Small intestine (tissue), 7 donors: ENCODE results near the gene BMPER. TPM values are rescaled to one million over a fixed set of nuclear protein-coding genes. Genes with fewer than 3 reads are reported as not detected.

Experiments
- DNase-seq, 2 donors: peaks; one replicate each; pipeline versions ENCODE4 v3.0.0 to v3.0.0-alpha.2; 2013
- FAIRE-seq: peaks from 2 replicates; lab custom pipeline; 2012; peaks lifted over from hg19 to GRCh38; lab: Jason Lieb, UNC
- H3K27ac ChIP-seq, 3 donors: one replicate each; pipeline ENCODE4 v1.5.1; 2013; ENCODE audit warnings: low read length in 2 of 3, mild to moderate bottlenecking in 2 of 3, control low read depth in 1 of 3, inconsistent platforms in 1 of 3, low read depth in 1 of 3, moderate library complexity in 1 of 3
- H3K27me3 ChIP-seq, 3 donors: one replicate each; pipeline ENCODE4 v1.6.1; 2013; ENCODE audit warnings: low read length in 3 of 3, inconsistent platforms in 1 of 3; ENCODE audit not compliant: control insufficient read depth in 3 of 3, insufficient read depth in 3 of 3
- H3K36me3 ChIP-seq, 3 donors: one replicate each; pipeline ENCODE4 v1.6.1; 2013; ENCODE audit warnings: low read length in 3 of 3, inconsistent platforms in 1 of 3, low read depth in 1 of 3, mild to moderate bottlenecking in 1 of 3, moderate library complexity in 1 of 3; ENCODE audit not compliant: control insufficient read depth in 3 of 3, insufficient read depth in 2 of 3
- H3K4me1 ChIP-seq, 3 donors: one replicate each; pipeline ENCODE4 v1.6.1; 2013; ENCODE audit warnings: low read length in 2 of 3, inconsistent platforms in 1 of 3, low read depth in 1 of 3, mild to moderate bottlenecking in 1 of 3, moderate library complexity in 1 of 3; ENCODE audit not compliant: control insufficient read depth in 3 of 3, insufficient read depth in 2 of 3
- H3K4me3 ChIP-seq, 3 donors: one replicate each; pipeline ENCODE4 v1.5.1; 2013; ENCODE audit warnings: low read length in 3 of 3, control low read depth in 1 of 3, inconsistent platforms in 1 of 3, low read depth in 1 of 3, mild to moderate bottlenecking in 1 of 3, moderate library complexity in 1 of 3
- H3K9me3 ChIP-seq, 2 donors: one replicate each; pipeline ENCODE4 v1.6.1; 2013; ENCODE audit warnings: low read depth in 1 of 2, low read length in 1 of 2; ENCODE audit not compliant: control insufficient read depth in 2 of 2, insufficient read depth in 1 of 2
- WGBS, 3 donors: extraction: QIAGEN DNeasy Blood & Tissue Kit; methylation state at CpG; one replicate each; pipeline ENCODE4 v1.1.7; 2013; 5-methylcytosine and 5-hydroxymethylcytosine counted together
- polyA plus RNA-seq, 4 donors: library from polyadenylated mRNA; stranded (reverse) in 3 of 4; unstranded in 1 of 4; fragments of 200-250 nt in 3 of 4; fragments of 120-200 nt in 1 of 4; gene quantifications; one replicate each; pipeline versions ENCODE4 v1.2.1 to v1.2.3, GENCODE V29; 2013
- donor health status: healthy with polysubstance abuse.
- donor health status: control.
- donor health status: control.
- donor health status: Bipolar disorder and iron deficiency.
- donor health status: healthy.

Gene BMPER
- polyA plus RNA-seq, 4 donors, result 1.1 to 1.9 (median 1.2) TPM; not detected in 1

DNA sequence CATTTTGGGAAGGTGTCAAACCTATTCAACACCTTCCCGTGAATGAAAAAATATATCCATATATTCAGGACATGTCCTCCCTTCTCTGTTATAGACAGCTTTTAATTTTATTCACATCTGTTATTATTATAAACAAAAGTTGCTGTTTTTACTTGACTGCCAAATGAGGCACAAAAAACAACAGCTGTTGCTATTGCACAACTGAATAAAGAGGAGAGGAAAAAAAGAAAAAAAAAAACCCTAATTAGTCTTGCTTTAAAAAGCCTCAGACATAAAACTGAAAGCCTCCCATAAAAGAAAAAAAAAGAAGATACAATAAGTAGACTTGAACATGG, 153.4 kb downstream of the BMPER start:
- H3K27ac ChIP-seq, result no peak overlapping the region
- no peak for FAIRE-seq
- DNase-seq, result no peak
- WGBS, 3 donors, result 50 to 89% (median 85%) methylated on average over 1 of the region's 1 CpG
- no peaks in the 10 kb centered on the region for H3K4me1 ChIP-seq
- H3K36me3 ChIP-seq, result no peaks in the 10 kb centered on the region
- H3K4me3 ChIP-seq, result no peak overlapping the region
- no peaks in the 10 kb centered on the region for H3K9me3 ChIP-seq
- no peaks in the 10 kb centered on the region for H3K27me3 ChIP-seq

DNA sequence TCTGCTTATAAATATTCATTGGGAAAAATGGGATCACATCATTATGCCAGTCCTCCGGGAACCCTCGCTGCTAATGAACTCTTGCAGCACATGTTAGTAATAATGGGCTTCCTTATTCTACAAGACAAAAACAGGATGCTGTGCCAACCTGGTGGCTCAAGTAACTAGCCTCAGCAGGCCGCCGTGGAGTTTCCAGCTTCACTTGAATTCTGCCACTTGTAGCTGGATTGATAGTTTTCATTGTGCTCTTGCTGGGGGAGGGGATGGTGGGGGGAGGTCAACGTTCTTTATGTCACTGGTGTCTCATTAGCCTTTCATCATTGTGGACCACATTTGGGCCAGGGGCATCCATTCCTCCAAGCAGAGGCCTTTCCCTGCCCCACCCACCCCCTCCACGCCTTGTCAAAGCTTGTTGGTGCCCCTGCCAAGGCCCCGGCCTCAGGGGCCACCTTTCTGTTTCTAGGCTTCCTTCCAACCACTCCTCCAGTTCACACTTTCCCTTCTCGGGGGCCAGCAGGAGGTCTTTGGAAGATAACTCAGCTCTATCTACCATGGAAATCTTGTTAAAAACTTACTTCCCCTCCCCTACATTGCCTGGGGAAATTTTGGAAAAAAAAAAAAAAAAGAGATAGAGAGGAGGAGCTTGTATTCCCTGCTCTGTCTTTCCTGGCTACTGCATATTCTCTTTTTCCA, 153.9 kb downstream of the BMPER start:
- Histone ChIP-seq H3K36me3 (no peaks in the 10 kb centered on the region), H3K27me3 (no peaks in the 10 kb centered on the region), H3K4me1 (no peaks in the 10 kb centered on the region), H3K27ac (no peak overlapping the region), H3K9me3 (no peaks in the 10 kb centered on the region), H3K4me3 (no peak overlapping the region)
- DNase-seq (no peak), FAIRE-seq (no peak)
- 47 to 71% (median 70%) methylated on average over 8 of the region's 8 CpGs for WGBS, 3 donors

DNA sequence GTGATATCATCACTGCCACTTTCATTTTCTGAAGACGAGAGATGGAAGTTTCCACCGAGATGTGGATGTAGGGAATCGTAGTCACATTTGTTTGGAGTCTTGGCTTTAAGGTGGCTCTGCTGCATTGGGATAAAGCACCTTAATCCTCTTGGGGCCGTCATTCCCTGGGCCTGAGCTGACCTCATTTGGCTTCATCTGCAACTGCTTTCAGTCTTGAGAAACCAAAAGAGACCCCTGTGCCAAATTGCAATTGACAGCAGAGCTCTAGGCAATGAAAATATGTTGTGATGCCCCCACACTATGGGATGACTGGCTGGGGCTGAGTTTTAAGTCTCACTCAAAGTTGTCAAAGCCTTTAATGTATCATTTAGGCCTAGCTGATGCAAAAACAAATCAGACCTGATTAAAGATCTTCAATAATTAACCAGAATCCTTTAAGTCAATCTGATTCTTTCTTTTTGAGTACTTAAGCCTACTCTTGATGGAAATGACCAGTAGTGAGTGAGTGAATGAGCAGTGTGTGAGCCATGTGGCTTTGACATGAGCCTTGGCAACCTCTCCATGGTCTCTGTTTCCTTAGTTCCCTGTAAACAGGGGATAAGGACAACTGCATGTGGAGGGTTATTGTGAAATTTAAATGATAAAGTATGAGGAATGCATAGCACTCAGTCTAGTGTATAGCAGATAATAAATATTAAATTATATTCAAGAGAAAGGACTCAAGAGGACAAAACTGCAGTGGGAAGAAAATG, 155.0 kb downstream of the BMPER start:
- no peak overlapping the region for H3K27ac ChIP-seq
- no peaks in the 10 kb centered on the region for H3K27me3 ChIP-seq
- H3K36me3 ChIP-seq, result no peaks in the 10 kb centered on the region
- H3K4me3 ChIP-seq, result no peak overlapping the region
- no peaks in the 10 kb centered on the region for H3K9me3 ChIP-seq
- H3K4me1 ChIP-seq, result no peaks in the 10 kb centered on the region
- DNase-seq (no peak), FAIRE-seq (no peak)
- 16 to 51% (median 28%) methylated on average over 4 of the region's 4 CpGs for WGBS, 3 donors

DNA sequence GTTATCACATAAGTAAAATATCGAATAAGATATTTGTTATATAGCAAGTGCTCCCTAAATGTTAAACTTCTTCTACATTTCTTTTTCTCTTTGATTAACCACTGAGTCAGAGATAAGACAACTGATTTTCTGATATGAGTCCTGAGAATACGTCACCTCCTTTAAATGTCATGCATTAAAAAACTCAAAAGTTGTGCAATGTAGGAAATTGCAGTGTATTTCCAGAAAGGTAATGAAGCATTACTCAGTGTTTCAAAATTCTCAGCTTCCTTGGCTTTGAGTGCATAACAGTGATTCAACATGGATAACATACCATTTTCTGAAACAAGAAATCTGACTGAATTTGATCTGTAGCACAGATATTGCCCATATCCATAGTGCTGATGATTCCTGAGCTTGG, 155.8 kb downstream of the BMPER start:
- no peaks in the 10 kb centered on the region for H3K36me3 ChIP-seq
- H3K4me1 ChIP-seq, result no peaks in the 10 kb centered on the region
- no peaks in the 10 kb centered on the region for H3K27me3 ChIP-seq
- 63 to 79% (median 72%) methylated on average over 2 of the region's 2 CpGs for WGBS, 3 donors
- H3K9me3 ChIP-seq, result no peaks in the 10 kb centered on the region
- FAIRE-seq (no peak), DNase-seq (no peak)
- no peak overlapping the region for H3K4me3 ChIP-seq
- H3K27ac ChIP-seq, result no peak overlapping the region

DNA sequence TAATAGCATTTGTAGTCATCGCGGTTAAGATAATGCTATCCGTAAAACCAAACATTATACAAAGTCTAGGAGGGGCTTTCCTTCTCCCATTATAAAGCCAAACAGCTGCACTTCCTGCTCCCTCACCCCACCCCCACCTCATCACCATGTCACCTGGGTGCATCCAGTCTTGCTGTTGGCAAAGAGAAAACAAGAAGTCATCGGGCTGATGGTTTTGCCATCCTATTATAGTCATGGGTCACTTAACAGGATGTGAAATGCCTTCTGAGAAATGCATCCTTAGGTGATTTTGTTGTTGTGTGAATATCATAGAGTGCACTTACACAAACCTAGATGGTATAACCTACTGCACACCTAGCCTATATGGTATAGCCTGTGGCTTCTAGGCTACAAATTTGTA, 157.0 kb downstream of the BMPER start:
- Histone ChIP-seq H3K27me3 (no peaks in the 10 kb centered on the region), H3K4me1 (no peaks in the 10 kb centered on the region), H3K27ac (no peak overlapping the region), H3K9me3 (no peaks in the 10 kb centered on the region), H3K4me3 (no peak overlapping the region), H3K36me3 (no peaks in the 10 kb centered on the region)
- DNase-seq, result no peak
- WGBS, 3 donors, result 88 to 95% (median 91%) methylated on average over 4 of the region's 4 CpGs
- FAIRE-seq, result no peak

DNA sequence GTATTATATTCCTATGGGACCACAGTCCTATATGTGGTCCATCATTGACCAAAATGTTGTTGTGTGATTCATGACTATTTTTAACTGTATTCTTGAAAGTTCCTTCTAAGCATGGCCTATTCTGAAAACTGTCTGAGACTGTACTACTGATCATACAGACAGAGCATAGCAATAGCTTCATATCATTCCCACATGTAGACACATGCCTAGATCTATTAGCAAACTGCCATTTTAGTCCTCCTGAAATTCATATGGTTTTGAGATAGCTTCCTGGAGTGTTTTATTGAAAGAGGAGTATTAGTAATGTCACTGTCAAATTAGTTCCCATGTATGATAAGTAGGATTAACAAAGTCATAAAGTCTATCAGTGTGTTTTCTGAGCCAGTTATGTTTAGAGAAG, 157.5 kb downstream of the BMPER start:
- FAIRE-seq, result no peak
- no peaks in the 10 kb centered on the region for H3K4me1 ChIP-seq
- H3K27ac ChIP-seq, result no peak overlapping the region
- no peak overlapping the region for H3K4me3 ChIP-seq
- H3K27me3 ChIP-seq, result no peaks in the 10 kb centered on the region
- no peaks in the 10 kb centered on the region for H3K36me3 ChIP-seq
- no peak for DNase-seq
- no peaks in the 10 kb centered on the region for H3K9me3 ChIP-seq

DNA sequence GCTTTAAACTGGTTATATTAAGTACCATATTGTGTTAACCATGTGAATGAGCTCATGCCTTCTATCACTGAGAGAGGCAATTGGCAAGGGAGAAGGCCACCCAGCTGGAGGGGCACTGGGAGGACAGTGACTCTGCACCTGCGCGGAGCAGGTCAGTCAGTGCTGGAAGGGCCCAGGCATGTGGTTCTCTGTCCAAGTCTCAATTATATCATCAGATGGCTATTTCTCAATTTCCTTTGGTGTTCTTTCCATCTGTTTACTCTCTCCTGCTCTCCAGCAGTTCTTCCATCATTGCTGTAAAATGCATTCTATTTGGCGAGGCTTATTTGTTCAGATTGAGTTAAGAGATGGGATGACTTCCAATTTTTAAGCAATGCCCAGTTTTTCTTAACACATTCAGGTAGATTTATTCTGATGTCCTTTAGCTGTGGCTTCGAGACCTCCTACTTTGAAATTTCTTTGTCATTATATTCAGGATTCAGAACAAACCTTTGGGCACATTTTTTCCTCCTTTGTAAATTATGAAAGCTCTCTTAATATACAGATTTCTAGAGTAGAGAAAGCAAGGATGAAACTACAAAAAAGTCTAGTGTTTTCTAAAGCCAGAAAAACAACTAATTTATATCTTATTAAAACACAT, 159.3 kb downstream of the BMPER start:
- no peaks in the 10 kb centered on the region for H3K27me3 ChIP-seq
- FAIRE-seq (no peak), DNase-seq (no peak)
- no peaks in the 10 kb centered on the region for H3K36me3 ChIP-seq
- H3K9me3 ChIP-seq, result no peaks in the 10 kb centered on the region
- H3K27ac ChIP-seq, result no peak overlapping the region
- H3K4me1 ChIP-seq, result no peaks in the 10 kb centered on the region
- WGBS, 3 donors, result 86 to 89% (median 88%) methylated on average over 4 of the region's 4 CpGs
- no peak overlapping the region for H3K4me3 ChIP-seq

DNA sequence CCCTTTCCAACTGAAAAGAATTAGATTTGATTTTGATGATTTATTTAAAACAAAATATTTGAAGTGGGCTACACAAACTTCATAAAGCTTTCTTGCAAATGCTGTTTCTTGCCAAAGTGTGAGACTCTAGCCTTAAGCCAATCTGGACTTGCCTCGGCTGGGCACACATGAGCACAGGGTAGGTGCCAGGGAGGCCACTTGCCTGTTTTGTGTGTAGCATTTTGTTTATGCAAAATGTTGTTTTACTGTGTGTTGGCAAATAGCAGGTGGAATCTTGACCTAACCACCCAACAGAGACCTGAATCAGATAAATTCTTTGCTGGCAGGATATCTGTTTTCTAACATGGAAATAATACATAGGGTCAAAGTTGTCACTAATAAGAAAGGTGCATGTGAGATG, 161.1 kb downstream of the BMPER start:
- Histone ChIP-seq H3K9me3 (no peaks in the 10 kb centered on the region), H3K36me3 (no peaks in the 10 kb centered on the region), H3K27ac (no peak overlapping the region), H3K27me3 (no peaks in the 10 kb centered on the region), H3K4me1 (peaks cover 0 to 10% (median 0%) of the 10 kb centered on the region in 3 donors), H3K4me3 (no peak overlapping the region)
- DNase-seq (no peak), FAIRE-seq (no peak)
- WGBS, 3 donors, result 84 to 87% (median 86%) methylated on average over 1 of the region's 1 CpG
